Adrenal gland (tissue), 12 donors: ENCODE results near the gene SPRED2. TPM values are rescaled to one million over a fixed set of nuclear protein-coding genes. Genes with fewer than 3 reads are reported as not detected.

ENCODE experiments used
- DNase-seq, 7 donors: peaks; one replicate each; pipeline ENCODE4 v3.0.0-alpha.2; 2019 to 2020
- H3K27ac ChIP-seq, 5 donors: fragments of 200-600 bp; sonication (generic) in 4 of 5; 1 replicate in 3 of 5; 2 replicates in 2 of 5; pipeline versions ENCODE4 v1.5.1 to v1.8.0; 2016 to 2020; ENCODE audit warnings: mild to moderate bottlenecking in 1 of 5
- H3K27me3 ChIP-seq: fragments of 200-600 bp; 2 replicates; pipeline ENCODE4 v1.8.0; 2021
- H3K36me3 ChIP-seq, 2 donors: fragments of 200-600 bp; replicated peaks in 1 of 2; 1 replicate in 1 of 2; 2 replicates in 1 of 2; pipeline versions ENCODE4 v1.5.1 to v1.8.0; 2018 to 2022
- H3K4me1 ChIP-seq, 2 donors: fragments of 200-600 bp; replicated peaks in 1 of 2; 1 replicate in 1 of 2; 2 replicates in 1 of 2; pipeline versions ENCODE4 v1.5.1 to v1.8.0; 2018 to 2021
- H3K4me3 ChIP-seq, 4 donors: fragments of 200-600 bp; sonication (generic) in 3 of 4; one replicate each; pipeline ENCODE4 v1.5.1; 2016 to 2018
- H3K9me3 ChIP-seq, 3 donors: fragments of 200-600 bp; sonication (generic) in 1 of 3; replicated peaks in 1 of 3; 1 replicate in 2 of 3; 2 replicates in 1 of 3; pipeline versions ENCODE4 v1.5.1 to v1.8.0; 2016 to 2021
- POLR2A ChIP-seq, 2 donors: fragments of 450-650 bp; IDR thresholded peaks; one replicate each; pipeline ENCODE4 v1.6.1; 2017; ENCODE audit warnings: antibody characterized with exemption in 2 of 2, mild to moderate bottlenecking in 2 of 2, moderate library complexity in 1 of 2
- WGBS, 4 donors: extraction: QIAGEN DNeasy Blood & Tissue Kit in 2 of 4; methylation state at CpG; one replicate each; pipeline versions ENCODE4 v1.1.5 to v1.1.7; 2013 to 2017; 5-methylcytosine and 5-hydroxymethylcytosine counted together
- intact Hi-C, 2 donors: fragments of 100-400 bp; cut with DNase I; formaldehyde crosslinking; loops; one replicate each; pipeline versions ENCODE4 v1.14.1 to v1.15.0; 2022 to 2023
- polyA plus RNA-seq, 3 donors: library from polyadenylated mRNA; stranded (reverse); fragments of 200-250 nt in 2 of 3; fragments of 350-450 nt in 1 of 3; fragmentation: Illumina TruSeq in 1 of 3; extraction: RNeasy Lipid Tissue Mini Kit (QIAGEN cat#74804) in 1 of 3; gene quantifications; one replicate each; pipeline ENCODE4 v1.2.3, GENCODE V29; 2013 to 2014
- total RNA-seq, 9 donors: library from RNA; depleted of rRNA in 4 of 9; stranded (reverse); fragments of >200 nt in 4 of 9; fragments of 120-200 nt in 1 of 9; fragmentation: NEBNext Ultra II Directional in 1 of 9; extraction: Animal tissue kit (Norgen Biotek cat#: 25700) in 1 of 9; gene quantifications; one replicate each; pipeline versions ENCODE4 v1.1.0 to v1.2.4, GENCODE V29; 2013 to 2023
- TF ChIP-seq, protein P1 (sequence below), 6 experiments: fragments of 450-650 bp in 4 of 6; fragments of 200-600 bp in 2 of 6; sonication (generic) in 1 of 6; IDR thresholded peaks; 1 replicate in 5 of 6; 2 replicates in 1 of 6; pipeline versions ENCODE4 v1.5.1 to v1.8.0; 2016 to 2021; ENCODE audit warnings: antibody characterized with exemption in 6 of 6, mild to moderate bottlenecking in 2 of 6, moderate library complexity in 1 of 6
- donor health status: healthy with polysubstance abuse.
- donor health status: Bipolar disorder and iron deficiency.
- donor health status: DM: yes; HTN: yes; CAD: no.
- donor health status: DM: no; HTN: no; CAD: no.
- donor health status: DM: no; HTN: no; CAD: no.
- donor health status: DM: yes; HTN: yes; CAD: no.

SPRED2 gene
- total and polyA plus RNA-seq, 12 donors: 5.2 to 28.4 (median 16.0) TPM

DNA sequence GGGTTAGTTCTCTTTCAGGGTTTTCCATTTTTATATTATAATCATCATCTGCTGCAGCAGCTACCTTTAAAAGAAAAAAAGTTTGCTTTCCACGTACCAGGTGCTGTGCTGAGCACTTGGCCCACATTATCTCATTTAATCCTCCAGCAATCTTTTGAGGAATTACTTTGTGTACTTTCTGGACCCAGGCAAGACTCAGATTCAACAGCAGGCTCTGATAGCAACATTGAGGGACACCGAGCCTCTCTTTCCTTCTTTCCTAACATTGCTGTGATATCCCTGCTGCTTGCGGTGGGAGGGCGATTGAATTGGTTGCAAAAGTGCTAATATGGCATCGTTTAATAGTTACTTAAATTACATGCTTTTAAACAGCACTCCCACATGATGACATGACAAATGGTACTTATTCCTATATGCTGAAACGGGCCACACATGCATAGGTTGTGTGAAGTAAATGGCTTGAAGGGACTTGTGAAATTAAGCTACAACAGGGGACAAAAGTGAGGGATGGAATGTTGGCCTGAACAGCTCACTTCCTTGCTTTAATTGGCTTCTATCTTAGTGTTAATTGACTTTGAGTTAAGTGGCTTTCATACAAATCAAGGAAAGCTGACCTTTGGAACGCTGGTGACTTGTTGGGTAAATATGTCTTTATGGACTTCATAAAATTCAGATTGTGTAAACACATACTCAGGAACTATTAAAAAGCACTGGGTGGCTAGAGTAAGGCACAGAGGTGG, 21.2 kb downstream of the SPRED2 start:
- Histone ChIP-seq H3K4me1 (peaks cover 0 to 15% of the 10 kb centered on the region in 2 donors), H3K9me3 (no peaks in the 10 kb centered on the region), H3K27me3 (no peaks in the 10 kb centered on the region), H3K4me3 (no peak overlapping the region), H3K27ac (no peak overlapping the region), H3K36me3 (no peaks in the 10 kb centered on the region)
- no peak for DNase-seq
- TF ChIP-seq POLR2A (IDR thresholded peaks at IDR 0.05): no peak
- WGBS, 4 donors: 89 to 91% (median 89%) methylated on average over 7 of the region's 7 CpGs
- intact Hi-C loops: no loop called here

DNA sequence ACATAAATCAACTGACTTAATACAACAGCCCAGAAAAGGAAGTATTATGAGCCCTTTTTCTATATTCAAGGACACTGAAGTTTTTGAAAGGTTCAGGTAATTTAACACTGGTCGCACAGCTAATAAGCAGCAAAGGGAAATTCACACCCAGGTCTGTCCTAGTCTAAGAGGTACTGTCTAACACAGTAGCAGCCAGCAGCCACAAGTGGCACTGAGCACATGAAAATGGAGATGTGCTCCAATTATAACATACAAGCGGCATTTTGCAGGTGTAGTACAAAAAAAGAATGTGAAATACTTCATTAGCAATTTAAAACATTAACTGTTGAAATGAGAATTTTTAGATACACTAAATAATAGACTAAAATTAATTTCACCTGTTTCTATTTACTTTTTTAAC, 23.4 kb downstream of the SPRED2 start:
- no peaks in the 10 kb centered on the region for H3K27me3 ChIP-seq
- peaks cover 0 to 14% of the 10 kb centered on the region in 2 donors for H3K4me1 ChIP-seq
- intact Hi-C loops: no loop called here
- no peak overlapping the region for H3K4me3 ChIP-seq
- no peak for TF ChIP-seq POLR2A (IDR thresholded peaks at IDR 0.05)
- TF ChIP-seq, protein P1, sequence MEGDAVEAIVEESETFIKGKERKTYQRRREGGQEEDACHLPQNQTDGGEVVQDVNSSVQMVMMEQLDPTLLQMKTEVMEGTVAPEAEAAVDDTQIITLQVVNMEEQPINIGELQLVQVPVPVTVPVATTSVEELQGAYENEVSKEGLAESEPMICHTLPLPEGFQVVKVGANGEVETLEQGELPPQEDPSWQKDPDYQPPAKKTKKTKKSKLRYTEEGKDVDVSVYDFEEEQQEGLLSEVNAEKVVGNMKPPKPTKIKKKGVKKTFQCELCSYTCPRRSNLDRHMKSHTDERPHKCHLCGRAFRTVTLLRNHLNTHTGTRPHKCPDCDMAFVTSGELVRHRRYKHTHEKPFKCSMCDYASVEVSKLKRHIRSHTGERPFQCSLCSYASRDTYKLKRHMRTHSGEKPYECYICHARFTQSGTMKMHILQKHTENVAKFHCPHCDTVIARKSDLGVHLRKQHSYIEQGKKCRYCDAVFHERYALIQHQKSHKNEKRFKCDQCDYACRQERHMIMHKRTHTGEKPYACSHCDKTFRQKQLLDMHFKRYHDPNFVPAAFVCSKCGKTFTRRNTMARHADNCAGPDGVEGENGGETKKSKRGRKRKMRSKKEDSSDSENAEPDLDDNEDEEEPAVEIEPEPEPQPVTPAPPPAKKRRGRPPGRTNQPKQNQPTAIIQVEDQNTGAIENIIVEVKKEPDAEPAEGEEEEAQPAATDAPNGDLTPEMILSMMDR (IDR thresholded peaks at IDR 0.05): no peak
- no peaks in the 10 kb centered on the region for H3K36me3 ChIP-seq
- 88 to 97% (median 95%) methylated on average over 2 of the region's 2 CpGs for WGBS, 4 donors
- no peaks in the 10 kb centered on the region for H3K9me3 ChIP-seq
- H3K27ac ChIP-seq: no peak overlapping the region
- no peak for DNase-seq

DNA sequence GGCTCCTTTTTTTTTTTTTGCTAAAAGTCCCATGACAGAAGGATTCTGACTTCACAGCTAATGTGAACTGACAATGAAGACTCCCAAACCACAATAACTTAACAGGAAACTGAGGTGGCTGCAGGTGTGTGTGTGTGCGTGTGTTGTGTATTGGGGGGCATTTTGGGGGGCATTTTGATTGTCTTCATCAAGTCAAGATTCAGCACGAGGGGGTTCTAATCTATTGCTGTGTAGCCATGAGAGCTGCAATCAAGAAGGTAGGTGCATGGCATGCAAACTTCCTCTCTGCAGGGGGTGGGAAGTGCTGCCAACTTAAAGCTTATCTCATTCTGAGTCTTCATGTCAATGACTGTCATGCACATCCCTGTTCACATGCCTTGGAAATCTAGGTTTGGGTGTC, 25.2 kb downstream of the SPRED2 start:
- 81 to 88% (median 87%) methylated on average over 2 of the region's 2 CpGs for WGBS, 4 donors
- no peaks in the 10 kb centered on the region for H3K27me3 ChIP-seq
- TF ChIP-seq POLR2A (IDR thresholded peaks at IDR 0.05): no peak
- TF ChIP-seq, protein P1 (IDR thresholded peaks at IDR 0.05): no peak
- intact Hi-C loops: no loop called here
- H3K9me3 ChIP-seq: no peaks in the 10 kb centered on the region
- no peak for DNase-seq
- no peak overlapping the region for H3K4me3 ChIP-seq
- H3K36me3 ChIP-seq: no peaks in the 10 kb centered on the region
- H3K27ac ChIP-seq: no peak overlapping the region
- H3K4me1 ChIP-seq: peaks cover 0 to 15% of the 10 kb centered on the region in 2 donors

DNA sequence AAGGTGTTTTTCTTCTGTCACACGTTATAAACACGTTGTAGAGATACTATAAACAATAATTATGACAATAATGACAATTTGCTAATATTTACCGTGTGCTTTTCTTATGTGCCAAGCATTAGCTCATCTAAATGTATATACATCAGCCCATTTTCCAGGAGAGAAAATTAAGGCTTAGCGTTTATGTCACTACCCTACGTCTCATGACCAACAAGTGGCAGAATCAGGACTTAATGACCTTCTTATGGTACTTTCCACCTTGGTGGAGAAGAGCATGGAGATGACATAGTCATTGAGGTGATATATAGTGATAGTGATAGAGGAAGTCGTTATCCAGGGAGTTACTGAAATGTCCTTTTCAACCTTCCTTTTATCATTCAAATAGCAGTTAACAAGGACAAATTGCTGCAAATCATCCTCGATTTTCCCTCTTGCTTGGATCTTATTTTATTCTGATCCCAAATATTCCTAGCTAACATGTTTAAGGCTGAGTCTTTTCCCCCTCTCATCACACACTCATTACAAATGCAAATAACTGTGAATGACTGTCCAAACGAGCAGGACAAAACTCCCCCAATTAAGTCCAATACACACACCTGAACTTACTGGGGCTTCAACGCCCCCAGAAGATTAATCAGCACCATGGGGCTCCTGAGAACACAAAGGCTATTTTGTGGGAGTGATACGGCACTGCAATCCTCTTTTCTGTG, 27.3 kb downstream of the SPRED2 start:
- no peaks in the 10 kb centered on the region for H3K9me3 ChIP-seq
- DNase-seq: no peak
- H3K4me3 ChIP-seq: no peak overlapping the region
- no peak overlapping the region for H3K27ac ChIP-seq
- 78 to 80% (median 79%) methylated on average over 10 of the region's 10 CpGs for WGBS, 4 donors
- no peaks in the 10 kb centered on the region for H3K36me3 ChIP-seq
- intact Hi-C loops: no loop called here
- TF ChIP-seq POLR2A (IDR thresholded peaks at IDR 0.05): no peak
- TF ChIP-seq, protein P1 (IDR thresholded peaks at IDR 0.05): no peak
- peaks cover 0 to 16% of the 10 kb centered on the region in 2 donors for H3K4me1 ChIP-seq
- no peaks in the 10 kb centered on the region for H3K27me3 ChIP-seq
